K562 (cell line): ENCODE measurements around the gene OTC. TPM values are rescaled to one million over a fixed set of nuclear protein-coding genes. Genes with fewer than 3 reads are reported as not detected.

Experiments used
- CAMTA2 ChIP-seq: fragments of 250-450 bp; sonication (Bioruptor Pico); conservative IDR thresholded peaks from 2 replicates; pipeline ENCODE4 v1.5.1; 2022
- HDAC8 ChIP-seq: fragments of 450-650 bp; IDR thresholded peaks from 2 replicates; pipeline ENCODE4 v1.6.1; 2016; ENCODE audit warnings: mild to moderate bottlenecking, missing genetic modification characterization, moderate library complexity, missing compliant biosample characterization
- RBM25 ChIP-seq: fragments of 200-400 bp; formaldehyde crosslinking; IDR thresholded peaks from 2 replicates; pipeline ENCODE4 v1.6.1; 2018; ENCODE audit warnings: low read length, low read depth, moderate library complexity; ENCODE audit not compliant: severe bottlenecking
- STAT5A ChIP-seq: IDR thresholded peaks from 2 replicates; pipeline ENCODE4 v1.6.1; 2012; ENCODE audit warnings: low read length, inconsistent platforms, borderline replicate concordance
- polyA plus RNA-seq, 8 experiments: library from polyadenylated mRNA; depleted of rRNA in 4 of 8; stranded (reverse) in 5 of 8; unstranded in 3 of 8; fragments of >200 nt; fragmentation: Nextera tagmentation in 2 of 8; fragmentation: Illumina TruSeq in 1 of 8; extraction: Ambion mirVana in 2 of 8; extraction: Trizol in 1 of 8; gene quantifications; 2 replicates each; pipeline versions ENCODE4 v1.2.1 to v1.2.3, GENCODE V29; 2011 to 2014; ENCODE audit warnings: inconsistent platforms in 1 of 8, missing spikeins in 1 of 8
- total RNA-seq, 7 experiments: library from RNA; depleted of rRNA in 6 of 7; stranded (reverse); fragments of >200 nt in 6 of 7; fragmentation: Illumina TruSeq in 2 of 7; extraction: Trizol in 2 of 7; gene quantifications; 2 replicates each; pipeline versions ENCODE4 v1.2.1 to v1.2.3, GENCODE V29; 2011 to 2021; ENCODE audit warnings: low replicate concordance in 1 of 7
- TF ChIP-seq, protein P1 (sequence below), 2 experiments: fragments of 450-650 bp in 1 of 2; sonication (generic) in 1 of 2; formaldehyde crosslinking in 1 of 2; IDR thresholded peaks; 2 replicates each; pipeline versions ENCODE4 v1.7.1 to v1.9.0; 2016 to 2022; ENCODE audit warnings: inconsistent platforms in 1 of 2, mild to moderate bottlenecking in 1 of 2, missing genetic modification reagents in 1 of 2
- TF ChIP-seq, protein P2 (sequence below): sonication (generic); formaldehyde crosslinking; IDR thresholded peaks from 2 replicates; pipeline ENCODE4 v1.8.0; 2022; ENCODE audit warnings: mild to moderate bottlenecking, missing genetic modification reagents

OTC gene
- total and polyA plus RNA-seq, 9 of the 15 experiments (the other 6 are each of a cell fraction or from before 2014, with no cell fraction given), result not detected

DNA sequence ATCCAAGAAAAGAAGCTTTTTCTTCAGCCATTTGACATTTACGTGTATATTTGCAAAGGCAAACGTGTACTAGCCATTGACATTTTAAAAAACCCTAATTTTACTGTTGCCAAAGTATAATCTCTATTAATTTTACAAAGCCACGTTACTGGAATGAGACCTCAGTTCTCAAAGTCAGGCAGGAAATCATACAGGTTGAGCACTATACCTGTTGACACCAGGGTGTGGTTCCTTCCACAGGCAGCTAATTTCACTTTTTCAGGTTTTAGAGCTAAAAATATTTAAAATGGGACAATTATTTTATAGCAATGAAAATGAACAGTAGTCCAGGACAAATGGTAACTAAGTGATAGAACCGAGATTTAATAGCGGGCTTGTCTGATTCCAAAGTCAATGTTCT is 31.6 kb upstream of the OTC start (continued):
- TF ChIP-seq, protein P1, sequence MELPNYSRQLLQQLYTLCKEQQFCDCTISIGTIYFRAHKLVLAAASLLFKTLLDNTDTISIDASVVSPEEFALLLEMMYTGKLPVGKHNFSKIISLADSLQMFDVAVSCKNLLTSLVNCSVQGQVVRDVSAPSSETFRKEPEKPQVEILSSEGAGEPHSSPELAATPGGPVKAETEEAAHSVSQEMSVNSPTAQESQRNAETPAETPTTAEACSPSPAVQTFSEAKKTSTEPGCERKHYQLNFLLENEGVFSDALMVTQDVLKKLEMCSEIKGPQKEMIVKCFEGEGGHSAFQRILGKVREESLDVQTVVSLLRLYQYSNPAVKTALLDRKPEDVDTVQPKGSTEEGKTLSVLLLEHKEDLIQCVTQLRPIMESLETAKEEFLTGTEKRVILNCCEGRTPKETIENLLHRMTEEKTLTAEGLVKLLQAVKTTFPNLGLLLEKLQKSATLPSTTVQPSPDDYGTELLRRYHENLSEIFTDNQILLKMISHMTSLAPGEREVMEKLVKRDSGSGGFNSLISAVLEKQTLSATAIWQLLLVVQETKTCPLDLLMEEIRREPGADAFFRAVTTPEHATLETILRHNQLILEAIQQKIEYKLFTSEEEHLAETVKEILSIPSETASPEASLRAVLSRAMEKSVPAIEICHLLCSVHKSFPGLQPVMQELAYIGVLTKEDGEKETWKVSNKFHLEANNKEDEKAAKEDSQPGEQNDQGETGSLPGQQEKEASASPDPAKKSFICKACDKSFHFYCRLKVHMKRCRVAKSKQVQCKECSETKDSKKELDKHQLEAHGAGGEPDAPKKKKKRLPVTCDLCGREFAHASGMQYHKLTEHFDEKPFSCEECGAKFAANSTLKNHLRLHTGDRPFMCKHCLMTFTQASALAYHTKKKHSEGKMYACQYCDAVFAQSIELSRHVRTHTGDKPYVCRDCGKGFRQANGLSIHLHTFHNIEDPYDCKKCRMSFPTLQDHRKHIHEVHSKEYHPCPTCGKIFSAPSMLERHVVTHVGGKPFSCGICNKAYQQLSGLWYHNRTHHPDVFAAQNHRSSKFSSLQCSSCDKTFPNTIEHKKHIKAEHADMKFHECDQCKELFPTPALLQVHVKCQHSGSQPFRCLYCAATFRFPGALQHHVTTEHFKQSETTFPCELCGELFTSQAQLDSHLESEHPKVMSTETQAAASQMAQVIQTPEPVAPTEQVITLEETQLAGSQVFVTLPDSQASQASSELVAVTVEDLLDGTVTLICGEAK (IDR thresholded peaks at IDR 0.05), result no peak
- TF ChIP-seq, protein P1 (CRISPR knock-in tag; IDR thresholded peaks at IDR 0.05), result no peak
- TF ChIP-seq, protein P2, sequence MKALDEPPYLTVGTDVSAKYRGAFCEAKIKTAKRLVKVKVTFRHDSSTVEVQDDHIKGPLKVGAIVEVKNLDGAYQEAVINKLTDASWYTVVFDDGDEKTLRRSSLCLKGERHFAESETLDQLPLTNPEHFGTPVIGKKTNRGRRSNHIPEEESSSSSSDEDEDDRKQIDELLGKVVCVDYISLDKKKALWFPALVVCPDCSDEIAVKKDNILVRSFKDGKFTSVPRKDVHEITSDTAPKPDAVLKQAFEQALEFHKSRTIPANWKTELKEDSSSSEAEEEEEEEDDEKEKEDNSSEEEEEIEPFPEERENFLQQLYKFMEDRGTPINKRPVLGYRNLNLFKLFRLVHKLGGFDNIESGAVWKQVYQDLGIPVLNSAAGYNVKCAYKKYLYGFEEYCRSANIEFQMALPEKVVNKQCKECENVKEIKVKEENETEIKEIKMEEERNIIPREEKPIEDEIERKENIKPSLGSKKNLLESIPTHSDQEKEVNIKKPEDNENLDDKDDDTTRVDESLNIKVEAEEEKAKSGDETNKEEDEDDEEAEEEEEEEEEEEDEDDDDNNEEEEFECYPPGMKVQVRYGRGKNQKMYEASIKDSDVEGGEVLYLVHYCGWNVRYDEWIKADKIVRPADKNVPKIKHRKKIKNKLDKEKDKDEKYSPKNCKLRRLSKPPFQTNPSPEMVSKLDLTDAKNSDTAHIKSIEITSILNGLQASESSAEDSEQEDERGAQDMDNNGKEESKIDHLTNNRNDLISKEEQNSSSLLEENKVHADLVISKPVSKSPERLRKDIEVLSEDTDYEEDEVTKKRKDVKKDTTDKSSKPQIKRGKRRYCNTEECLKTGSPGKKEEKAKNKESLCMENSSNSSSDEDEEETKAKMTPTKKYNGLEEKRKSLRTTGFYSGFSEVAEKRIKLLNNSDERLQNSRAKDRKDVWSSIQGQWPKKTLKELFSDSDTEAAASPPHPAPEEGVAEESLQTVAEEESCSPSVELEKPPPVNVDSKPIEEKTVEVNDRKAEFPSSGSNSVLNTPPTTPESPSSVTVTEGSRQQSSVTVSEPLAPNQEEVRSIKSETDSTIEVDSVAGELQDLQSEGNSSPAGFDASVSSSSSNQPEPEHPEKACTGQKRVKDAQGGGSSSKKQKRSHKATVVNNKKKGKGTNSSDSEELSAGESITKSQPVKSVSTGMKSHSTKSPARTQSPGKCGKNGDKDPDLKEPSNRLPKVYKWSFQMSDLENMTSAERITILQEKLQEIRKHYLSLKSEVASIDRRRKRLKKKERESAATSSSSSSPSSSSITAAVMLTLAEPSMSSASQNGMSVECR, result no peak
- TF ChIP-seq STAT5A (no peak), HDAC8 (tag) (no peak), CAMTA2 (no peak), RBM25 (no peak)
